Suppressor macrophage treated with lipopolysaccharide for 4 hours (primary cell): ENCODE data around the gene ZNF438.
"Not testable (repeated sequence)": the region's sequence is repeated elsewhere in the genome, so short reads cannot be mapped to it uniquely, and the experiment has no call there.

Experiments
- DNase-seq: peaks from one replicate; pipeline ENCODE4 v3.0.0-alpha.2; 2020

The ZNF438 gene

DNA sequence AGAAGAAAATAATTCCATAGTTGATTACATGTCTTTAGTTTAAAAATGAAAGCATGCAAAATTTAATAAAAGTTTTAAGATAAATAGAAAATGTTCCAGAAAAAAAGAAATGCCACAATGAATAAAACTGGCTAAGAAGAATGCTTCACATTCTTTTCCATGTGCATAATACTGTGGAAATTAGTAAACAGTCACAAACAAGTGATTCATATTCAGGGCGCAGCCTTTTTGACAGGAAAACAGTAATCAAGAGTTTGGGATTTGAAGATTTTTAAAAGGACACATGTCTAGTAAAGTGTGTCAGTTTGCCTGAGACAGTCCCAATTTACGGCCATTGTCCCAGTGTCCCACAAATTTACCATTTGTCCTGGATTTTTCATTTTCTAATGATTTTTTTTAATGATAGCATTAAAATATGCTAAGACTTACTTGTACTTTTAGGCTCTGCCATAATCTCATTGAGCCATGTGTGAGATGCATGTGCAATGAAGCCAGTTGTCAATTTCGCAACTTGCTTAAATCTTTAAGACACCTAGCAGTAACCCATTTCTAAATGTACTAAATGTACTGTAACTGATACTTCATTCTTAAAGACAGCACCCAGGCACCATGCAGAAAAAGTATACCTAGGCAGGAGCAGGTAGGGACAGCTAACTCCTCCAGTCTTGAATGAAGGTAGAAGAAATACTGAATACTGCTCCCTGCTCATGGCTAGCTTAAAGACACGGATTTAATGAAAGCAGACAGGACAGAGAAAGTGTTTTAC lies 46.9 kb downstream of the ZNF438 start:
- no peak for DNase-seq

DNA sequence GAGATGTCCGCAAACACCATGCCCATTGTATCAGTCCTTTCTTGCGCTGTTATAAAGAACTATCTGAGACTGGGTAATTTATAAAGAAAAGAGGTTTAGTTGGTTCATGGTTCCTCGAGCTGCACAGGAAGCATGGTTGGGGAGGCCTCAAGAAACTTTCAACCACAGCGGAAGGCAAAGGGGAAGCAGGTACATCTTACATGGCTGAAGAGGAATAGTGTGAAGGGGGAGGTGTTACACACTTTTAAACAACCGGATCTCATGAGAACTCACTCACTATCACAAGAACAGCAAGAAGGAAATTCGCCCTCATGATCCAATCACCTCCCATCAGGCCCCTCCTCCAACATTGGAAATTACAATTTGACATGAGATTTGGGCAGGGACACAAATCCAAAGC lies 48.5 kb downstream of the ZNF438 start:
- DNase-seq, result not testable (repeated sequence)

GRCh38 chr10:30980951-30981616 lies 50.6 kb downstream of the ZNF438 start:
- no peak for DNase-seq

DNA sequence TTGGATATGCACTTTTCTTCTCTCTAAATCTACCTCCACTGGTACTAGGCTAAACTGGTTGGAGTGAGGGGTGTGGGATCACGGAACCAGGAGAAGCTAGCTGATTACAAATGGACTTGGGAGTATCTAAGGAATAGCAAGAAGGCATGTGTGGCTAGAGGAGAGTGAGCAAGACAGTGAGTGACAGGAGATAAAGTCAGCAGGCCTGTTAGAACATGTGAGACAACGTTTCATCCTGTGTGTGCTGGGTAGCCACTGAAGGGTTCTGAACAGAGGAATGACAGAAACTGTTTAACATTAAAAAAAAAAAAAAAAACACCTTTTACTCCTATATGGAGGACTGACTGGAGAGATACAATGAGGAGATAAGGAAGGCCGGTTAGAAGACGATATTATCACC lies 51.7 kb downstream of the ZNF438 start:
- DNase-seq, result no peak

GRCh38 chr10:30978843-30979242 lies 52.8 kb downstream of the ZNF438 start:
- DNase-seq, result no peak

DNA sequence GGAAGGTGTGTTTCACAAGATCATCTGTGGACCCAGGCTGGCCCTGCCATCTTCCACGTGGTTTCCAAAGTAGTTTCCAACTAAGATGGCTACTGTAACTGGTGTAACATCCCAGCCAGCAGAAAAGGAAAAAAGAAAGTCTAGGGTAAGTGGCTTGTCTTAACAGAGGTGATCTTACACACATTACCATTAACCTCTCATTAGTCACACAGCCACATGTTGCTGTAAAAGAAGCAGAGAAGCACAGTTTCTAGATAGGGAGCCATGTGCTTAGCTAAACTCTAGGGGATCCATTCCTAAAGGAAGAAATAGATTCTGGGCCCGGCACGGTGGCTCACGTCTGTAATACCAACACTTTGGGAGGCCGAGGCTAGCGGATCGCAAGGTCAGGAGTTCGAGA lies 54.3 kb downstream of the ZNF438 start:
- DNase-seq, result no peak

- peak; percentile 31 for DNase-seq
These were observed 56.8 kb downstream of the ZNF438 start for GRCh38 chr10:30974773-30975415.

GRCh38 chr10:30974355-30974754 lies 57.3 kb downstream of the ZNF438 start:
- DNase-seq, result no peak

DNA sequence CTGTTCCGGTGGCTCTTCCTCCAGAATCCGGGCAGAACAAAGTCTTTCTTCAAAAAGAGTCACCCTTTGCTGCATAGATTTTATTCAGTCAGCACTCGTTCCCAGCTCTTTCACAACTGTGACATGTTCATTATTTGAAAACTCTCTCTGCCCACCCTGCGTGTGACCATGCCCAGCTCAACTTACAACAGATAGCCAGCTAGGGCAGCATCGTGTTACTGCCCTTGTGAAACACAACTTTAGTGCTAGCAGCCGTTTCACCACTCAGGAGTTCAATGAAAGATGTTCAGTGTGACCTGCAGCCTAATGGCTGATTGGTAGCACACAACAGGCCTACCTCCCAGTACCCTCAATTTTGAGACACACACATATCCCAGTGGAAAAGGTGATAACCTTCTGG lies 57.9 kb downstream of the ZNF438 start:
- no peak for DNase-seq

GRCh38 chr10:30970760-30971460 lies 60.8 kb downstream of the ZNF438 start:
- DNase-seq, result no peak

DNA sequence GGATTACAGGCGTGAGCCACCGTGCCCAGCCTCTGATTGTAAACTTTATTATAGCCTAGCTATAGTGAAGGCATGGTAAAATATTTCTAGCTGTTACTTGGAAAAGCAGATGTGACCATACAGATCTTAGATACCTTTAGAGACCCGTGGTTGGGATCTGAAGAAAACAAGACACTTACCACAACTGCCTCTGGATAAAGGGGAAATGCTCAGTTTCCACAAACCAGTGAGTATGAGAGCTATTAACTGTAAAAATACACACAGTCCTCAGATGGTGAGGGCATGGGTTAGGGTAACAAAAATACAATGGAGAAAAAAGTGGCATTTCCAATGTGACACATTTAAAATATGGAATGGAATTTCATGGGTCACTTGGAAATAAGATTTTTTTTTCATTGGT lies 63.0 kb downstream of the ZNF438 start:
- DNase-seq, result no peak

DNA sequence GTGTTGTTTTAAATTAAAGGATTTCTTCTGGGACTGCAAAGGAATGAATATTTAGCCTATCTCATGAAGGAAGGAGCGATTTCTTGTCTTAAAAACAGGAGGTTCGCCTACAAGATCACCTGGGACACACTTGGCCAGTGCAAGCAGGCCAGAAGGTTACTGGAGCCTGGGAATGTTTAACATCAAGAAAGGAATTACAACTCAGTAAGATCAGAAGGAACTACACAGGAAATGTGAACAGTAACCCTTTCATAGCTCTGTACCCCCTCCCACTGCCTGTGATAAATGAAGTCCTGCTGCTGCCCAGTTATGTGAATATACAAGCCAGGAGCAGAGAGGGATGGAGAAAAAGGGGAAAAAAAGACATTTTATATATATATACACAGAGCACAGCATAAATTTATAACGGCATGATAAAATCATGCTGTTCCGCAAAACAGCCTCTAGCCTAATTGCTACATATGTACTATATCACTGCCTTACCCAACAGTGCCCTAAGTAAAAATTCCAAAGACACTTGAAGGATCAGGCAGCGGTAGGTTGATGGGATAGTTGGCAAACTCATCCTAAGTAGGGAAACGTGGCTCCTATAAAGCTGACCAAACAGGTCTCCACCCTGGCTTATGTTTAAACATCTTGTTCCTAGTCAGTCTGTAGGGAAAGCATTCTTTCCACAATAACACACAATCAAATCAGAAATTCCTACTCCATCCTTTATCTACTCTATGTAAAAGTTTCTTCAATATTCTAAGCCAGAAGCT lies 63.8 kb downstream of the ZNF438 start:
- DNase-seq, result no peak

- peak; percentile 16 for DNase-seq
These were observed 67.4 kb downstream of the ZNF438 start for GRCh38 chr10:30963992-30964930.

- no peak for DNase-seq
These were observed 69.1 kb downstream of the ZNF438 start for GRCh38 chr10:30962522-30962921.

- DNase-seq, result no peak
These were observed 71.8 kb downstream of the ZNF438 start for GRCh38 chr10:30959836-30960210.

GRCh38 chr10:30949218-30949617 lies 82.4 kb downstream of the ZNF438 start:
- not testable (repeated sequence) for DNase-seq

- DNase-seq, result peak; percentile 10
These were observed 87.7 kb downstream of the ZNF438 start for GRCh38 chr10:30944005-30944404.

- peak; percentile 15 for DNase-seq
These were observed 88.2 kb downstream of the ZNF438 start for GRCh38 chr10:30943451-30943850.

DNA sequence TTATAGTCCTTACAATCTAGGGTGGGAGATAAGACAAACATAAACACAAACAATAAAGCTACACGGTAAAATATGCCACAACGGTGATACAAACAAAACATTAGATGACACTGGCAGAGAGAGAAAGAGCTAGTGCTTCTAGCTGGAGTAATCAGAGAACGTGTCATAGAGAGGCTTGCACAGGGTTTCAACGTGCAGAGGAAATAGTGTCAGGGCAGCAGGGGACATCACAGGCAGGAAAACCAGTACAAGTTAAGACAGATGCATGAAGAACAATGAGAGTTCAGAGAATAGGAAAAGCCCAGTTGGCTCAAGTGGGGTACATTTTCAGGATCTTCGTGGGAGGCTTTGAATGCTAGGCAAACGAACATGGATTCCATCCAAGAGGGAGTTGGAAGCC lies 91.4 kb downstream of the ZNF438 start:
- DNase-seq, result no peak

DNA sequence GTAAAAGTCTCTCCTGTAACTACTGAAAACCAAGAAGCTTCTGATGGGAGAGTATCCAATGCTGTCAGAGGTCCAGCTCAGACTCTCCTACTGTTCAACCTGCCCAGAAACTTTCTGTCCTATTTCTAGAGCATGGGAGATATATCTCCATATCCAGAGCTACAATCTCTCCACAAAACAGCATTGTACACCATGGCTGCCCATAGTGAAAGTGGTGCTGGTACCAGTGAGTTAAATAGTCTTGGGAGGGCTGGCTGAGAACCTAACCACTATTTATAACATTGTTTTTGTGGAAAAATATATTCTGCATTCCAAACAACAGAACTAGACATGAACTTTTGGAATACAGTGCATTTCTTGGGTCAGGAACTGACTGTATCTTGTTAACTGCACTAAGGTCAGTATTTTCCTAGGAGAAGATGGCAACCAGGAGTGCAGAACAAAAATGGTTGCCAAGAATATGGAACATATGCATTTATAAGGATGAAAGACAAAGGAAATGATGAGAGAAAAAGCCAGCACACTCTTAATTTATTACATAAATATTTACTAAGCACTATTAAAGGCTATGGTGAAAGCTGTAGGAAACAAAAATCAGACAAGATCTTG lies 91.9 kb downstream of the ZNF438 start:
- DNase-seq, result no peak

GRCh38 chr10:30935078-30935477 lies 96.6 kb downstream of the ZNF438 start:
- no peak for DNase-seq
